ENCODE measurements around the gene CSMD2. TPM values are rescaled to one million over a fixed set of nuclear protein-coding genes. Genes with fewer than 3 reads are reported as not detected.
A peak's percentile ranks its signal among the peaks of the same experiment; 100 is the strongest.
"Not testable (repeated sequence)": the region's sequence is repeated elsewhere in the genome, so short reads cannot be mapped to it uniquely, and the experiment has no call there.

Gene CSMD2
- total RNA-seq, 1 donor from 2014 or later = 0.75 TPM

DNA sequence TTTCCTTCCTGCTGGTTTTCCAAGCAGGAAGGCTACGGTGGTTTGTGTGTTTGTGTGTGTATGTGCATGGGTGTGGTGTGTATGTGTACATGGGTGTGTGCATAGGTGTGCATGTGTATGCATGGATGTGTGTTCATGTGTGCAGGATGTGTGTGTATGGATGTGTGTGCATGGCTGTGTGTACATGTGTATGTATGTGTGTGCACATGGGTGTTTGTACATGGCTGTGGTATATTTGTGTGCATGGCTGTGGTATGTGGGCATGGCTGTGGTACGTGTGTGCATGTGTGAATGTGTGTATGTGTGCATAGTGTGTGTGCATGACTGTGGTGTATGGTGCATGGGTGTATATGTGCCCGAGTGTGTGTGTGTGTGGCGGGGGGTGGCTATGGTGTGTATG is 24.0 kb upstream of the CSMD2 start:
- no peak for DNase-seq (ENCODE audit: low read depth)
- no peak for TF ChIP-seq CTCF (IDR thresholded peaks at IDR 0.05; ENCODE audit: insufficient read depth, low read length, poor library complexity, severe bottlenecking)
- H3K27me3 ChIP-seq (ENCODE audit: control insufficient read depth, insufficient read depth, low read length) = peaks cover 2% of the 10 kb centered on the region
- no peak overlapping the region for H3K4me3 ChIP-seq (ENCODE audit: low read depth, low read length)
- H3K36me3 ChIP-seq (ENCODE audit: control insufficient read depth, insufficient read depth, low read length) = no peaks in the 10 kb centered on the region

DNA sequence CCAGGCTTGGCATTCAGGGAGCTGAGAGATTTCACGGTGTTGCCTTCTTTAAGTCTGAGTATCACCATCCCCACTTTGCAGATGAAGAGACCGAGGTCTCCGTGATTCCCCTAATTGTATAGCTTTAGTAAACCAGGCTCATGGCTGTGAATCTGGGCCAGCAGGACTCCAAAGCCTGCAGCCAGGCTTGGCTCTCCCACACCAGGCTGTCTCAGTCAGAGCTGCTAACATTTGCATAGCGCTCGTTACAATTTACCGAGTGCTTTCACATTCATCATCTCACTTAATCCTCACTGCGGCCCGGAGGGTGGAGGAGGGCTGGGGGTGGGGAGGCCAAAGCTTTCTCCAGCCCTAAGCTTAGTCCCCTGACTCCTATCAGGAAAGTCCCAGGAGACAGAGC is 23.4 kb upstream of the CSMD2 start:
- no peak overlapping the region for H3K4me3 ChIP-seq (ENCODE audit: low read depth, low read length)
- no peak for TF ChIP-seq CTCF (IDR thresholded peaks at IDR 0.05; ENCODE audit: insufficient read depth, low read length, poor library complexity, severe bottlenecking)
- no peak for DNase-seq (ENCODE audit: low read depth)
- H3K36me3 ChIP-seq (ENCODE audit: control insufficient read depth, insufficient read depth, low read length) = no peaks in the 10 kb centered on the region
- H3K27me3 ChIP-seq (ENCODE audit: control insufficient read depth, insufficient read depth, low read length) = peaks cover 2% of the 10 kb centered on the region

DNA sequence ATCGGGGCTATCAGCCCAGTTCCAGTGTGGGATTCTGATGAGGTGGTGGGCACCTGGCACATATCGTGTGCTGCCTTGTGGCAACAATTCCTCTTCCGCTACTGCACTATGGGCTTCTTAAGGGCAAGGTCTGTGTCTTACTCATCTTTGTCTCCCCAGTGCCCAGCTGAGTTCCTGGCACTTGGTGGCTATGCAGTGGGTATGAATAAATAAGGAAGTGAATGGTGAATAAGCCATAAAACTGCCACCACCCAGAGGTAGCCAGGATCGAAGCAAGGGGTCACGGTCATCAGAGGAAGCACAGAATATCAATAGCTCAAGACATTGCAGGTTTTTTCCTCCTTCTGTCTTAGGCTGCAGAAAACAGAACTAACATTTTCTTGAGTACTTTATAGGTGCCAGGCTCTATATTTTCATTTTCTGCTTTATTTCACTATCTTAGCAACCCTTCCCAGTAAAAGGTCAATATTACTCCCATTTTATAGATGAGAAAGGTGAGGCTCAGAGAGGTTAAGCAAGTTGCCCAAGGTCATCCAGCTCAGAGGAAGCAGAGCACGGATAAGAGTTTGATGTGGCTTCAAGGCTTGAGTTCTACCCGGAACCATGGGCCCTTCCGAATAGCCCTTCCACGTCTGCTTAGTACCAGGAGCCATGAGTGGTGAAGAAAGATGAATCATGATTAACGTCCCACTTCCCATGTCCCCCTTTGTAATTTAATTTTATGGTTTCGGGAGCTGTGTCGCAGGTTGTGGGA is 21.9 kb upstream of the CSMD2 start:
- H3K27me3 ChIP-seq (ENCODE audit: control insufficient read depth, insufficient read depth, low read length) = peaks cover 2% of the 10 kb centered on the region
- no peaks in the 10 kb centered on the region for H3K36me3 ChIP-seq (ENCODE audit: control insufficient read depth, insufficient read depth, low read length)
- H3K4me3 ChIP-seq (ENCODE audit: low read depth, low read length) = no peak overlapping the region
- TF ChIP-seq CTCF (IDR thresholded peaks at IDR 0.05; ENCODE audit: insufficient read depth, low read length, poor library complexity, severe bottlenecking) = no peak
- DNase-seq (ENCODE audit: low read depth) = no peak

DNA sequence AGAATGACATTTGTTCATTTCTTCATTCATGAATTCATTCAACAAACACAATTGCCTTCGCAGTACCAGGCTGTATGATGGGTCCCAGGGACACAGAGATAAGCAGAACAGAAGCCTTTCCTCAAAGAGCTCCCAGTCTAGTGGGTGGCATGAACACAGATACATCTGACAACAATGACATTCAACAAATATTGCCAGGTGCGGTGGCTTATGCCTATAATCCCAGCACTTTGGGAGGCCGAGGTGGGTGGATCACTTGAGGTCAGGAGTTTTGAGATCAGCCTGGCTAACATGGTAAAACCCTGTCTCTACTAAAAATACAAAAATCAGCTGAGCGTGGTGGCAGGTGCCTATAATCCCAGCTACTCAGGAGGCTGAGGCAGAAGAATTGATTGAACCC is 18.4 kb upstream of the CSMD2 start:
- DNase-seq (ENCODE audit: low read depth); H3K36me3 ChIP-seq (ENCODE audit: control insufficient read depth, insufficient read depth, low read length); H3K27me3 ChIP-seq (ENCODE audit: control insufficient read depth, insufficient read depth, low read length); H3K4me3 ChIP-seq (ENCODE audit: low read depth, low read length): not testable (repeated sequence)

DNA sequence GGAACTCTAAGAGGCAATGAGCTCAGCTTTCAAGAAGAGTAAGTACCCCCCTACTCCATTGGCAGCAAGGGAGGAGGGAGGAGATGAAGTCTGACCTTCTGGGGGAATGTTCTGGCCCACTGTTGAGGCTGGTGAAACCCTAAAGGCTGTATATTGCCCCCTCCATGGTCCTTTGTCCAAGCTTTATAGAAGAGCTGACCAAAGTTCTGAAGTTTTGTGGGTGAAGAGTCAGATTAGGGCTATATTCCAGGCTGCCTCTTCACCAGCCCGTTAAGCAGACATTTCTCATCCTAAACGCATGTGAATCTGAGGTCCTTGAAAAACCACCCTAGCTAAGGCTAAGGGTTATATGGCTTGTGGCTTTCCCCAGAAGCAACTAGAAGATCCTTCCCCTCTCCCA is 13.0 kb upstream of the CSMD2 start:
- peaks cover 34% of the 10 kb centered on the region for H3K27me3 ChIP-seq (ENCODE audit: control insufficient read depth, insufficient read depth, low read length)
- no peak for DNase-seq (ENCODE audit: low read depth)
- no peak for TF ChIP-seq CTCF (IDR thresholded peaks at IDR 0.05; ENCODE audit: insufficient read depth, low read length, poor library complexity, severe bottlenecking)

GRCh38 chr1:34176830-34177603 is 12.0 kb upstream of the CSMD2 start, which contains the start of gene C1orf94:
TSS of gene C1orf94 (plus strand) at chr1:34176907. CDS start at chr1:34177790, 883 bp downstream.
- peak; percentile 7 for TF ChIP-seq CTCF (IDR thresholded peaks at IDR 0.05; ENCODE audit: insufficient read depth, low read length, poor library complexity, severe bottlenecking)
- no peaks in the 10 kb centered on the region for H3K36me3 ChIP-seq (ENCODE audit: control insufficient read depth, insufficient read depth, low read length)
- H3K27me3 ChIP-seq (ENCODE audit: control insufficient read depth, insufficient read depth, low read length) = peaks cover 34% of the 10 kb centered on the region
- DNase-seq (ENCODE audit: low read depth) = no peak
- no peak within 1 kb of the TSS for H3K4me3 ChIP-seq (ENCODE audit: low read depth, low read length)

More for the DNA sequence above, 13.0 kb upstream of the CSMD2 start:
- Histone ChIP-seq H3K4me3 (ENCODE audit: low read depth, low read length) (no peak overlapping the region), H3K36me3 (ENCODE audit: control insufficient read depth, insufficient read depth, low read length) (no peaks in the 10 kb centered on the region)
